Liver (tissue), 9 donors: Measurements from ENCODE around the gene SMYD2. TPM values are rescaled to one million over a fixed set of nuclear protein-coding genes. Genes with fewer than 3 reads are reported as not detected.

Experiments
- DNase-seq: peaks from one replicate; pipeline ENCODE4 v3.0.0-alpha.2; 2017; ENCODE audit warnings: low spot score
- H3K27ac ChIP-seq, 2 donors: one replicate each; pipeline ENCODE4 v1.7.0; 2013; ENCODE audit warnings: inconsistent platforms in 2 of 2, low read length in 2 of 2, control low read depth in 1 of 2, low read depth in 1 of 2, mild to moderate bottlenecking in 1 of 2
- H3K27me3 ChIP-seq, 4 donors: one replicate each; pipeline versions ENCODE4 v1.6.1 to v1.7.0; 2013; ENCODE audit warnings: low read length in 3 of 4, inconsistent platforms in 1 of 4, mild to moderate bottlenecking in 1 of 4, moderate library complexity in 1 of 4; ENCODE audit not compliant: control insufficient read depth in 4 of 4, insufficient read depth in 4 of 4
- H3K36me3 ChIP-seq, 4 donors: one replicate each; pipeline versions ENCODE4 v1.6.1 to v1.7.0; 2013; ENCODE audit warnings: low read length in 3 of 4, mild to moderate bottlenecking in 3 of 4, low read depth in 1 of 4, moderate library complexity in 1 of 4; ENCODE audit not compliant: control insufficient read depth in 4 of 4, insufficient read depth in 3 of 4
- H3K4me1 ChIP-seq, 4 donors: one replicate each; pipeline versions ENCODE4 v1.6.1 to v1.7.0; 2013; ENCODE audit warnings: low read length in 3 of 4, mild to moderate bottlenecking in 3 of 4, moderate library complexity in 1 of 4; ENCODE audit not compliant: control insufficient read depth in 4 of 4, insufficient read depth in 4 of 4
- H3K4me3 ChIP-seq, 3 donors: one replicate each; pipeline versions ENCODE4 v1.6.1 to v1.7.0; 2013; ENCODE audit warnings: low read length in 3 of 3, control low read depth in 1 of 3, low read depth in 1 of 3, mild to moderate bottlenecking in 1 of 3
- H3K9ac ChIP-seq, 2 donors: one replicate each; pipeline ENCODE4 v1.7.0; 2013; ENCODE audit warnings: low read length in 2 of 2, mild to moderate bottlenecking in 2 of 2, moderate library complexity in 2 of 2, control low read depth in 1 of 2, low read depth in 1 of 2
- H3K9me3 ChIP-seq, 4 donors: one replicate each; pipeline versions ENCODE4 v1.6.1 to v1.7.0; 2013; ENCODE audit warnings: low read length in 3 of 4; ENCODE audit not compliant: control insufficient read depth in 4 of 4
- CTCF ChIP-seq: fragments of 150-350 bp; IDR thresholded peaks from 2 replicates; pipeline ENCODE4 v1.5.1; 2017; ENCODE audit warnings: improper control_type of control experiment, low read depth, low read length; ENCODE audit not compliant: missing input control
- EGR1 ChIP-seq, 2 donors: IDR thresholded peaks; 2 replicates each; pipeline ENCODE4 v1.6.1; 2016 to 2018; ENCODE audit warnings: antibody characterized with exemption in 2 of 2, low read depth in 2 of 2
- FOXA2 ChIP-seq: IDR thresholded peaks from 2 replicates; pipeline ENCODE4 v1.6.1; 2016; ENCODE audit warnings: antibody characterized with exemption
- GABPA ChIP-seq, 2 donors: IDR thresholded peaks in 1 of 2; conservative IDR thresholded peaks in 1 of 2; 2 replicates each; pipeline ENCODE4 v1.6.1; 2016; ENCODE audit warnings: antibody characterized with exemption in 2 of 2, mild to moderate bottlenecking in 1 of 2, moderate library complexity in 1 of 2
- HNF4G ChIP-seq: IDR thresholded peaks from 2 replicates; pipeline ENCODE4 v1.6.1; 2016; ENCODE audit warnings: antibody characterized with exemption
- JUND ChIP-seq, 2 donors: IDR thresholded peaks; 2 replicates each; pipeline ENCODE4 v1.6.1; 2016; ENCODE audit warnings: antibody characterized with exemption in 2 of 2
- NR2F2 ChIP-seq: IDR thresholded peaks from 2 replicates; pipeline ENCODE4 v1.6.1; 2016; ENCODE audit warnings: antibody characterized with exemption
- RAD21 ChIP-seq, 2 donors: IDR thresholded peaks; 2 replicates each; pipeline ENCODE4 v1.6.1; 2016; ENCODE audit warnings: antibody characterized with exemption in 2 of 2, mild to moderate bottlenecking in 2 of 2
- REST ChIP-seq: IDR thresholded peaks from 2 replicates; pipeline ENCODE4 v1.6.1; 2016; ENCODE audit warnings: antibody characterized with exemption, mild to moderate bottlenecking
- RXRA ChIP-seq, 2 donors: IDR thresholded peaks; 2 replicates each; pipeline ENCODE4 v1.6.1; 2017 to 2018; ENCODE audit warnings: antibody characterized with exemption in 2 of 2, mild to moderate bottlenecking in 1 of 2
- SP1 ChIP-seq: IDR thresholded peaks from 2 replicates; pipeline ENCODE4 v1.6.1; 2018; ENCODE audit warnings: antibody characterized with exemption, mild to moderate bottlenecking
- YY1 ChIP-seq: IDR thresholded peaks from 2 replicates; pipeline ENCODE4 v1.6.1; 2016; ENCODE audit warnings: antibody characterized with exemption, mild to moderate bottlenecking
- ZBTB33 ChIP-seq: IDR thresholded peaks from 2 replicates; pipeline ENCODE4 v1.6.1; 2016; ENCODE audit warnings: antibody characterized with exemption
- WGBS: extraction: QIAGEN DNeasy Blood & Tissue Kit; methylation state at CpG from one replicate; pipeline ENCODE4 v1.1.7; 2013; 5-methylcytosine and 5-hydroxymethylcytosine counted together
- polyA plus RNA-seq, 2 donors: library from polyadenylated mRNA; stranded (reverse) in 1 of 2; unstranded in 1 of 2; fragments of 200-250 nt in 1 of 2; fragments of >200 nt in 1 of 2; fragmentation: Nextera tagmentation in 1 of 2; extraction: Ambion mirVana in 1 of 2; gene quantifications; one replicate each; pipeline versions ENCODE4 v1.2.1 to v1.2.3, GENCODE V29; 2013 to 2015
- total RNA-seq, 2 donors: library from RNA; depleted of rRNA; stranded (reverse); fragments of >200 nt; gene quantifications; one replicate each; pipeline ENCODE4 v1.2.3, GENCODE V29; 2014
- donor health status: healthy.
- donor health status: healthy.
- donor health status: healthy.
- donor health status: healthy.
- donor health status: healthy.

Gene SMYD2
- total and polyA plus RNA-seq, 4 donors: 11.9 to 20.2 (median 17.2) TPM

DNA sequence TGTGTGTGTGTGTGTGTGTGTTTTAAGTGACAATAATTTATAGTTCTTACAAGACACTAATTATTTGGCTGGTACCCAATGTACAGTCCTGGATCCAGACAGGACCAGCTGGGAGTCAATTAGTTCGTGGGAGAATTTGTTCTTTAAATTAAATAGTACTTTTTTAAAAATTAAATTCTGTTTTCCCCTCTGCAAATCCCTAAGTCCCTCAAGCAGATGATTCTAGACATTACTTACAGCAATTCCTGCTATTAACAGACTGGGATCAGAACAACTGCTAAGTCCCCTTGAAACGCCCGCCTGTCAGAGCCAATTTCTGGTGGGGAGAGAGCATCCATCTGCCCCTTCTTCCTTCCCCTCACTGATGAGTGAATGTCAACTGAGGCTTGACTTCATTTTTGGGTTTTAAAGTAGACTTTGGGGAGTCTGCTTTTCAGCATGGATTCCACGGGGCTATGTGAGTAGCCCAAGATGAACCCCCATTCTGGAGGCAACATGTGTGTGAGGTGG lies 83.9 kb downstream of the SMYD2 start (continued):
- TF ChIP-seq CTCF (no peak), EGR1 (IDR thresholded peaks at IDR 0.05; ENCODE audit: low read depth in 2 of 2) (no peak), SP1 (no peak), RXRA (IDR thresholded peaks at IDR 0.05) (no peak), JUND (IDR thresholded peaks at IDR 0.05) (no peak), FOXA2 (no peak), YY1 (no peak), GABPA (IDR thresholded peaks at IDR 0.05 in 1 of 2, conservative IDR thresholded peaks at IDR 0.05 in 1 of 2) (no peak)

- WGBS: 94% methylated on average over 5 of the region's 5 CpGs
- DNase-seq: no peak
- no peak overlapping the region for H3K27ac ChIP-seq
- no peaks in the 10 kb centered on the region for H3K36me3 ChIP-seq
- H3K9me3 ChIP-seq: no peaks in the 10 kb centered on the region
- H3K9ac ChIP-seq: no peak overlapping the region
- no peaks in the 10 kb centered on the region for H3K4me1 ChIP-seq
- H3K27me3 ChIP-seq: no peaks in the 10 kb centered on the region
- no peak for TF ChIP-seq RAD21 (IDR thresholded peaks at IDR 0.05)
- no peak for TF ChIP-seq JUND (IDR thresholded peaks at IDR 0.05)
- no peak for TF ChIP-seq HNF4G
- TF ChIP-seq GABPA (IDR thresholded peaks at IDR 0.05 in 1 of 2, conservative IDR thresholded peaks at IDR 0.05 in 1 of 2): no peak
- TF ChIP-seq CTCF: no peak
- no peak for TF ChIP-seq NR2F2
- TF ChIP-seq SP1: no peak
- TF ChIP-seq YY1: no peak
- TF ChIP-seq FOXA2: no peak
- no peak for TF ChIP-seq REST
- no peak for TF ChIP-seq ZBTB33
- H3K4me3 ChIP-seq: no peak overlapping the region
These were observed 86.9 kb downstream of the SMYD2 start for GRCh38 chr1:214367841-214368240.
